Panc1 (cell line): ENCODE data around the gene CYP3A5. TPM values are rescaled to one million over a fixed set of nuclear protein-coding genes. Genes with fewer than 3 reads are reported as not detected.

Experiments
- ATAC-seq: fragments of 200-7000 bp; cut with Tn5 transposase; 2 replicates; pipeline ENCODE4 v1.9.1; 2020; ENCODE audit warnings: mild to moderate bottlenecking, moderate library complexity
- BruUV-seq: library from RNA; stranded (reverse); fragments of 400-500 nt; replicated peaks from 2 replicates; lab custom pipeline; 2021; lab: Mats Ljungman, UMichigan
- CTCF ChIA-PET: fragments of 300-600 bp; sonication (Branson Sonifier 250); formaldehyde crosslinking; loops from one replicate; lab custom pipeline; 2022; ENCODE audit warnings: antibody characterized with exemption; lab: Charles Lee
- POLR2A ChIA-PET: fragments of 300-600 bp; sonication (Branson Sonifier 250); formaldehyde crosslinking; loops from one replicate; lab custom pipeline; 2022; ENCODE audit warnings: antibody characterized with exemption; lab: Charles Lee
- DNase-seq: peaks from one replicate; pipeline ENCODE4 v3.0.0-alpha.2; 2010; ENCODE audit warnings: low read depth, low spot score
- H3K27ac ChIP-seq: 2 replicates; pipeline ENCODE4 v1.5.1; 2011; ENCODE audit warnings: mild to moderate bottlenecking, low read length, inconsistent platforms
- H3K27me3 ChIP-seq: fragments of 200-500 bp; sonication (Bioruptor generic); 2 replicates; pipeline ENCODE4 v1.6.0; 2014; ENCODE audit warnings: low read length, inconsistent platforms; ENCODE audit not compliant: control insufficient read depth, insufficient read depth
- H3K36me3 ChIP-seq: fragments of 200-500 bp; sonication (Bioruptor generic); 2 replicates; pipeline ENCODE4 v1.5.1; 2014; ENCODE audit warnings: inconsistent platforms, mild to moderate bottlenecking, low read length, moderate library complexity; ENCODE audit not compliant: control insufficient read depth, insufficient read depth
- H3K4me1 ChIP-seq: 2 replicates; pipeline ENCODE4 v1.5.1; 2011; ENCODE audit warnings: inconsistent platforms, mild to moderate bottlenecking, low read length, moderate library complexity; ENCODE audit not compliant: control insufficient read depth, insufficient read depth
- H3K4me3 ChIP-seq, 2 experiments: 2 replicates each; pipeline ENCODE4 v1.5.1; 2011 to 2012; ENCODE audit warnings: low read depth in 2 of 2, low read length in 2 of 2, mild to moderate bottlenecking in 2 of 2, inconsistent platforms in 1 of 2, moderate library complexity in 1 of 2
- H3K9me3 ChIP-seq: fragments of 200-500 bp; sonication (Bioruptor generic); 2 replicates; pipeline ENCODE4 v1.5.1; 2014; ENCODE audit warnings: low read depth, mild to moderate bottlenecking, inconsistent platforms, low read length, moderate library complexity; ENCODE audit not compliant: control insufficient read depth, insufficient read depth
- CTCF ChIP-seq: fragments of 450-650 bp; IDR thresholded peaks from 2 replicates; pipeline ENCODE4 v1.5.1; 2017; ENCODE audit warnings: mild to moderate bottlenecking
- POLR2AphosphoS5 ChIP-seq: IDR thresholded peaks from 2 replicates; pipeline ENCODE4 v1.6.1; 2012; ENCODE audit warnings: mild to moderate bottlenecking, low read depth, low read length, moderate library complexity
- SIN3A ChIP-seq: IDR thresholded peaks from 2 replicates; pipeline ENCODE4 v1.6.1; 2012; ENCODE audit warnings: low read depth, mild to moderate bottlenecking, low read length, moderate library complexity, borderline replicate concordance; ENCODE audit not compliant: insufficient read depth
- TCF7L2 ChIP-seq: IDR thresholded peaks from 2 replicates; pipeline ENCODE4 v1.6.1; 2011; ENCODE audit warnings: mild to moderate bottlenecking, low read depth, low read length, inconsistent platforms
- in situ Hi-C: cut with HindIII; loops from 2 replicates; pipeline ENCODE4 v1.10.0; 2016; ENCODE audit warnings: low sequenced_read_pairs, low pct_unique_long_range_greater_than_20kb
- intact Hi-C: fragments of 100-400 bp; cut with micrococcal nuclease; formaldehyde crosslinking; loops from one replicate; pipeline ENCODE4 v1.10.0; 2022; ENCODE audit not compliant: unreplicated experiment
- total RNA-seq: library from RNA; stranded (reverse); gene quantifications from one replicate; pipeline ENCODE4 v1.2.1, GENCODE V29; 2021; ENCODE audit not compliant: unreplicated experiment
- TF ChIP-seq, protein P1 (sequence below), 2 experiments: IDR thresholded peaks; 2 replicates each; pipeline ENCODE4 v1.6.1; 2011 to 2012; ENCODE audit warnings: low read depth in 2 of 2, control low read depth in 1 of 2, low read length in 1 of 2, mild to moderate bottlenecking in 1 of 2, moderate library complexity in 1 of 2; ENCODE audit not compliant: insufficient read depth in 1 of 2

CYP3A5 gene
- total RNA-seq, 1 experiment from 2014 or later: 0.31 TPM

DNA sequence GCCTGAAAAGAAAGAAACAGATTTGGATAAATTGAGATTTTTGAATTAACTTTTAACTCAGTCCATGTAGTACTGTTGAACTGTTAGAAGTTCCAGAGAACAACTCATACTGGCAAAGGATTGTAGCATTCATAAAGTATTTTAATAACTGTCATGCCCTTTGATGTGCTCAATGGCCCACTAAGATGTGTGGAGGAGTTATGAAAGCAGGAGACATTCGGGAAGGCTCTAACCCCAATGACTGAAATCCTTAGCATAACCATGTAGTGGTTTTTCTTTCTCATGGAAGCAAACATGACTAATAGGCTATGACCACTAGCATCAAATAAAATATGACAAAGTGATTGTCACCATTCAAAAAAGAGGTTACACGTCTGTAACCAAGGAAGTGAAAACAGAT, 29.5 kb upstream of the CYP3A5 start:
- DNase-seq (no peak), ATAC-seq (no peak)
- Histone ChIP-seq H3K4me1 (no peaks in the 10 kb centered on the region), H3K4me3 (no peak overlapping the region), H3K27me3 (peaks cover 18% of the 10 kb centered on the region), H3K9me3 (no peaks in the 10 kb centered on the region), H3K27ac (no peak overlapping the region), H3K36me3 (no peaks in the 10 kb centered on the region)
- in situ Hi-C loops: no loop called here
- POLR2A ChIA-PET: no interaction called here
- intact Hi-C loops: no loop called here
- no peak for TF ChIP-seq CTCF
- TF ChIP-seq, protein P1, sequence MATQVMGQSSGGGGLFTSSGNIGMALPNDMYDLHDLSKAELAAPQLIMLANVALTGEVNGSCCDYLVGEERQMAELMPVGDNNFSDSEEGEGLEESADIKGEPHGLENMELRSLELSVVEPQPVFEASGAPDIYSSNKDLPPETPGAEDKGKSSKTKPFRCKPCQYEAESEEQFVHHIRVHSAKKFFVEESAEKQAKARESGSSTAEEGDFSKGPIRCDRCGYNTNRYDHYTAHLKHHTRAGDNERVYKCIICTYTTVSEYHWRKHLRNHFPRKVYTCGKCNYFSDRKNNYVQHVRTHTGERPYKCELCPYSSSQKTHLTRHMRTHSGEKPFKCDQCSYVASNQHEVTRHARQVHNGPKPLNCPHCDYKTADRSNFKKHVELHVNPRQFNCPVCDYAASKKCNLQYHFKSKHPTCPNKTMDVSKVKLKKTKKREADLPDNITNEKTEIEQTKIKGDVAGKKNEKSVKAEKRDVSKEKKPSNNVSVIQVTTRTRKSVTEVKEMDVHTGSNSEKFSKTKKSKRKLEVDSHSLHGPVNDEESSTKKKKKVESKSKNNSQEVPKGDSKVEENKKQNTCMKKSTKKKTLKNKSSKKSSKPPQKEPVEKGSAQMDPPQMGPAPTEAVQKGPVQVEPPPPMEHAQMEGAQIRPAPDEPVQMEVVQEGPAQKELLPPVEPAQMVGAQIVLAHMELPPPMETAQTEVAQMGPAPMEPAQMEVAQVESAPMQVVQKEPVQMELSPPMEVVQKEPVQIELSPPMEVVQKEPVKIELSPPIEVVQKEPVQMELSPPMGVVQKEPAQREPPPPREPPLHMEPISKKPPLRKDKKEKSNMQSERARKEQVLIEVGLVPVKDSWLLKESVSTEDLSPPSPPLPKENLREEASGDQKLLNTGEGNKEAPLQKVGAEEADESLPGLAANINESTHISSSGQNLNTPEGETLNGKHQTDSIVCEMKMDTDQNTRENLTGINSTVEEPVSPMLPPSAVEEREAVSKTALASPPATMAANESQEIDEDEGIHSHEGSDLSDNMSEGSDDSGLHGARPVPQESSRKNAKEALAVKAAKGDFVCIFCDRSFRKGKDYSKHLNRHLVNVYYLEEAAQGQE (IDR thresholded peaks at IDR 0.05; ENCODE audit: insufficient read depth in 1 of 2, low read depth in 2 of 2, low read length in 1 of 2): no peak
- no peak for TF ChIP-seq POLR2AphosphoS5
- no peak for TF ChIP-seq TCF7L2
- TF ChIP-seq SIN3A: no peak
- CTCF ChIA-PET: no interaction called here
- BruUV-seq: no TSS peak

DNA sequence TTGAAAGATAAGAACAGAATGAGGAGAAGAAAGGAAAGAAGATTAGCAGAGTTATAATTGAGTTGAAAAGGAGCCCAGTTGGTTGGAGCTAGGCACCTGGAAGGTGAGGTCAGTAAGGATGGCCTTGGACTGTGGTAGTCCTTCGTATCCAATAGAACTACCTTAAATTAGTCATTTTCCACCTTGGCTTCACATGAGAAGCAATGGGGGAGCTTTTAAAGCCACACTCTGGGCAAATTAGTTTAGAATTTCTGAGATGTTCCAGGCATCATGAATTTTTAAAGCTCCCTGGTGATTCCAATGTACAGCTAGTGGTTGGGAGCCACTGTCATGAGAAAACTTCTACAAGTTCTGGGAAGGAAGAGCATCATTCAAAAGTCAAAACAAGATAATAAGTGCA, 27.3 kb upstream of the CYP3A5 start:
- Histone ChIP-seq H3K4me3 (no peak overlapping the region), H3K27ac (no peak overlapping the region), H3K9me3 (no peaks in the 10 kb centered on the region), H3K4me1 (no peaks in the 10 kb centered on the region), H3K36me3 (no peaks in the 10 kb centered on the region), H3K27me3 (peaks cover 9% of the 10 kb centered on the region)
- in situ Hi-C loops: no loop called here
- BruUV-seq: no TSS peak
- ATAC-seq: no peak
- ChIA-PET CTCF (no interaction called here), POLR2A (no interaction called here)
- TF ChIP-seq SIN3A (no peak), POLR2AphosphoS5 (no peak), CTCF (no peak), TCF7L2 (no peak)
- TF ChIP-seq, protein P1 (IDR thresholded peaks at IDR 0.05; ENCODE audit: insufficient read depth in 1 of 2, low read depth in 2 of 2, low read length in 1 of 2): no peak
- DNase-seq: no peak
- intact Hi-C loops: no loop called here
